Prostate gland (tissue), 2 donors: ENCODE results near the gene NXPE3.

Experiments used
- CTCF ChIP-seq, 4 experiments: fragments of 200-600 bp in 2 of 4; fragments of 450-650 bp in 2 of 4; sonication (generic) in 2 of 4; IDR thresholded peaks; 1 replicate in 3 of 4; 2 replicates in 1 of 4; pipeline ENCODE4 v1.5.1; 2016 to 2019; ENCODE audit warnings: antibody characterized with exemption in 4 of 4, mild to moderate bottlenecking in 2 of 4, moderate library complexity in 2 of 4
- POLR2AphosphoS5 ChIP-seq: sonication (generic); formaldehyde crosslinking; IDR thresholded peaks from one replicate; pipeline ENCODE4 v1.6.1; 2017; ENCODE audit warnings: antibody characterized with exemption

GRCh38 chr3:101852983-101853840, 74.2 kb downstream of the NXPE3 start:
- no peak for TF ChIP-seq CTCF (IDR thresholded peaks at IDR 0.05)
- TF ChIP-seq POLR2AphosphoS5 = no peak
